Endothelial cell of umbilical vein (primary cell): ENCODE data around the gene KRT33B. TPM values are rescaled to one million over a fixed set of nuclear protein-coding genes. Genes with fewer than 3 reads are reported as not detected.

Source experiments
- BruUV-seq: library from RNA; stranded (reverse); fragments of 400-500 nt; replicated peaks from 2 replicates; lab custom pipeline; 2021; lab: Mats Ljungman, UMichigan
- CTCF ChIA-PET: fragments of 300-600, 350-600 bp; sonication (Branson Sonifier 250); formaldehyde crosslinking; loops from one replicate; lab custom pipeline; 2021; ENCODE audit warnings: antibody characterized with exemption, inconsistent platforms; lab: Charles Lee
- POLR2A ChIA-PET: fragments of 300-600, 350-600 bp; sonication (Branson Sonifier 250); formaldehyde crosslinking; loops from one replicate; lab custom pipeline; 2021; ENCODE audit warnings: antibody characterized with exemption, inconsistent platforms; lab: Charles Lee
- DNase-seq: peaks from one replicate; pipeline ENCODE4 v3.0.0-alpha.2; 2011; ENCODE audit warnings: low read depth, low spot score
- FAIRE-seq: peaks from 2 replicates; lab custom pipeline; 2011; peaks lifted over from hg19 to GRCh38; lab: Jason Lieb, UNC
- H2AFZ ChIP-seq: 2 replicates; pipeline ENCODE4 v1.6.0; 2012; ENCODE audit warnings: low read depth, low read length, control low read depth, inconsistent platforms
- H3K27ac ChIP-seq: 2 replicates; pipeline ENCODE4 v1.5.1; 2011; ENCODE audit warnings: low read depth, mild to moderate bottlenecking, control low read depth, low read length, moderate library complexity; ENCODE audit not compliant: insufficient read depth
- H3K27me3 ChIP-seq, 2 experiments: 2 replicates each; pipeline versions ENCODE4 v1.6.0 to v1.6.1; 2011; ENCODE audit warnings: low read length in 2 of 2, mixed read lengths in 1 of 2; ENCODE audit not compliant: control insufficient read depth in 2 of 2, insufficient read depth in 2 of 2
- H3K36me3 ChIP-seq, 2 experiments: 2 replicates in 1 of 2; 3 replicates in 1 of 2; pipeline ENCODE4 v1.5.1; 2011; ENCODE audit warnings: low read length in 2 of 2, mild to moderate bottlenecking in 1 of 2, moderate library complexity in 1 of 2; ENCODE audit not compliant: control insufficient read depth in 2 of 2, insufficient read depth in 2 of 2; ENCODE audit errors: extremely low read depth in 1 of 2
- H3K4me1 ChIP-seq: 3 replicates; pipeline ENCODE4 v1.5.1; 2011; ENCODE audit warnings: mild to moderate bottlenecking, low read length; ENCODE audit not compliant: control insufficient read depth, insufficient read depth; ENCODE audit errors: extremely low read depth
- H3K4me2 ChIP-seq: 2 replicates; pipeline ENCODE4 v1.6.1; 2011; ENCODE audit warnings: low read length, control low read depth, mixed read lengths; ENCODE audit not compliant: insufficient read depth
- H3K4me3 ChIP-seq, 3 experiments: fragments of 200-600 bp in 1 of 3; sonication (generic), shearing (Covaris generic) in 1 of 3; replicated peaks in 1 of 3; 2 replicates each; pipeline ENCODE4 v1.5.1; 2011 to 2016; ENCODE audit warnings: control low read depth in 3 of 3, low read length in 3 of 3, mild to moderate bottlenecking in 2 of 3, inconsistent platforms in 1 of 3, low read depth in 1 of 3, moderate library complexity in 1 of 3; ENCODE audit not compliant: insufficient read depth in 1 of 3
- H3K79me2 ChIP-seq: 2 replicates; pipeline ENCODE4 v1.6.0; 2012; ENCODE audit warnings: low read length, inconsistent platforms; ENCODE audit not compliant: control insufficient read depth, insufficient read depth
- H3K9ac ChIP-seq: replicated peaks from 2 replicates; pipeline ENCODE3; 2011; ENCODE audit warnings: low read length, control low read depth; ENCODE audit not compliant: insufficient read depth; ENCODE audit errors: extremely low read depth
- H3K9me1 ChIP-seq: replicated peaks from 3 replicates; pipeline ENCODE4 v1.6.0; 2011; ENCODE audit warnings: mild to moderate bottlenecking, low read length; ENCODE audit not compliant: control insufficient read depth, insufficient read depth; ENCODE audit errors: extremely low read depth
- H3K9me3 ChIP-seq: replicated peaks from 2 replicates; pipeline ENCODE4 v1.5.1; 2012; ENCODE audit warnings: low read length, inconsistent platforms; ENCODE audit not compliant: control insufficient read depth, insufficient read depth
- H4K20me1 ChIP-seq: replicated peaks from 2 replicates; pipeline ENCODE3; 2011; ENCODE audit warnings: mild to moderate bottlenecking, low read length; ENCODE audit not compliant: control insufficient read depth, insufficient read depth; ENCODE audit errors: extremely low read depth
- EZH2 ChIP-seq: IDR thresholded peaks from 2 replicates; pipeline ENCODE4 v1.6.1; 2012; ENCODE audit warnings: borderline replicate concordance, low read depth, mild to moderate bottlenecking, moderate library complexity, low read length, inconsistent platforms; ENCODE audit not compliant: severe bottlenecking
- FOS ChIP-seq: IDR thresholded peaks from 2 replicates; pipeline ENCODE4 v1.6.1; 2011; ENCODE audit warnings: mild to moderate bottlenecking, low read length, moderate library complexity, borderline replicate concordance; ENCODE audit not compliant: insufficient read depth
- GATA2 ChIP-seq: IDR thresholded peaks from 2 replicates; pipeline ENCODE4 v1.7.0; 2011; ENCODE audit warnings: low read depth, mild to moderate bottlenecking, moderate library complexity, mixed read lengths, low read length; ENCODE audit not compliant: insufficient read length, insufficient read depth
- JUN ChIP-seq: IDR thresholded peaks from 2 replicates; pipeline ENCODE4 v1.6.1; 2011; ENCODE audit warnings: borderline replicate concordance, low read depth; ENCODE audit not compliant: insufficient read length, insufficient read depth
- MYC ChIP-seq: IDR thresholded peaks from one replicate; pipeline ENCODE4 v1.6.1; 2011; ENCODE audit warnings: mild to moderate bottlenecking, low read depth, low read length
- POLR2A ChIP-seq: IDR thresholded peaks from 2 replicates; pipeline ENCODE4 v1.6.1; 2012; ENCODE audit warnings: low read depth, mild to moderate bottlenecking, control low read depth, low read length
- POLR2AphosphoS5 ChIP-seq: IDR thresholded peaks from 2 replicates; pipeline ENCODE4 v1.6.1; 2012; ENCODE audit warnings: low read depth, mild to moderate bottlenecking, control low read depth, low read length, moderate library complexity; ENCODE audit not compliant: insufficient read depth
- dilution Hi-C: fragments of 300-500 bp; cut with MboI; formaldehyde crosslinking; loops from one replicate; pipeline ENCODE4 v1.15.0; 2019; ENCODE audit warnings: low sequenced_read_pairs; ENCODE audit not compliant: extremely low pct_ligation_motif_present
- intact Hi-C: fragments of 100-400 bp; cut with micrococcal nuclease; formaldehyde crosslinking; loops from one replicate; pipeline ENCODE4 v1.10.0; 2022
- polyA plus RNA-seq, 4 experiments: library from polyadenylated mRNA; depleted of rRNA in 3 of 4; stranded (reverse) in 3 of 4; unstranded in 1 of 4; fragments of >200 nt; gene quantifications; 2 replicates each; pipeline versions ENCODE4 v1.2.1 to v1.2.3, GENCODE V29; 2011 to 2012; ENCODE audit warnings: missing spikeins in 1 of 4
- total RNA-seq: library from RNA; stranded (reverse); gene quantifications from 2 replicates; pipeline ENCODE4 v1.2.3, GENCODE V29; 2021
- TF ChIP-seq, protein P1 (sequence below), 2 donors: IDR thresholded peaks; 1 replicate in 1 of 2; 2 replicates in 1 of 2; pipeline ENCODE4 v1.5.1; 2011; ENCODE audit warnings: low read length in 2 of 2, mild to moderate bottlenecking in 2 of 2, moderate library complexity in 2 of 2, control low read depth in 1 of 2, inconsistent platforms in 1 of 2, low read depth in 1 of 2; ENCODE audit not compliant: insufficient read depth in 1 of 2; ENCODE audit errors: extremely low read depth in 1 of 2
- TF ChIP-seq, protein P2 (sequence below): IDR thresholded peaks from 2 replicates; pipeline ENCODE4 v1.6.1; 2011; ENCODE audit not compliant: insufficient read depth, insufficient read length

KRT33B gene
- total and polyA plus RNA-seq, 2 donors (not counting 3 experiments of a cell fraction or from before 2014, with no cell fraction given) = not detected

DNA sequence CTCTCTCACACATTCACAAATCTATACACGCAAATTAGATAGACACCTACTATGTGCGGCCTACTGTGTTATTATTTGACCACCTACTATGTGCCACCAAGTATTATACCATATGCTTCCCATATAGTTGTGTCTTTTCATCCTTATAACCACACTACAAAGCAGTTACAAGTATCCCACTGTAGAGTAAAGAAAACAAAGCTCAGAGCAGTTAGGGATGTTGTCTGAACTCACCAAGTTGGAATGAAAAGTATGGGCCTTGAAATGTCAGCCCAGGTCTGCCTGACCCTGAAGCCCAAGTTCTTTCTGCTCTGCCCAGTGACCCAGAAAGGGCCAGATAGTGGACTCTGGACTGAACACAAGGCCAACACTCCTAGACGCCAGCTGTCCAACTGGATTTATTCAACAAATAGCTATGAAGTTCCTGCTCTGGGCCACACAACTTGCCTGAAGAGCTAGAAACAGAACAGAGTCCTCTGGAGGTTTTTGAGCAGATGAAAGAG is 46.3 kb upstream of the KRT33B start:
- POLR2A ChIA-PET = no interaction called here
- H2AFZ ChIP-seq = no peak overlapping the region

More for the DNA sequence above, 46.3 kb upstream of the KRT33B start:
- FAIRE-seq (no peak), DNase-seq (no peak)
- TF ChIP-seq POLR2A (no peak), EZH2 (no peak), POLR2AphosphoS5 (no peak), MYC (no peak), GATA2 (no peak), FOS (no peak), JUN (no peak)
- TF ChIP-seq, protein P1, sequence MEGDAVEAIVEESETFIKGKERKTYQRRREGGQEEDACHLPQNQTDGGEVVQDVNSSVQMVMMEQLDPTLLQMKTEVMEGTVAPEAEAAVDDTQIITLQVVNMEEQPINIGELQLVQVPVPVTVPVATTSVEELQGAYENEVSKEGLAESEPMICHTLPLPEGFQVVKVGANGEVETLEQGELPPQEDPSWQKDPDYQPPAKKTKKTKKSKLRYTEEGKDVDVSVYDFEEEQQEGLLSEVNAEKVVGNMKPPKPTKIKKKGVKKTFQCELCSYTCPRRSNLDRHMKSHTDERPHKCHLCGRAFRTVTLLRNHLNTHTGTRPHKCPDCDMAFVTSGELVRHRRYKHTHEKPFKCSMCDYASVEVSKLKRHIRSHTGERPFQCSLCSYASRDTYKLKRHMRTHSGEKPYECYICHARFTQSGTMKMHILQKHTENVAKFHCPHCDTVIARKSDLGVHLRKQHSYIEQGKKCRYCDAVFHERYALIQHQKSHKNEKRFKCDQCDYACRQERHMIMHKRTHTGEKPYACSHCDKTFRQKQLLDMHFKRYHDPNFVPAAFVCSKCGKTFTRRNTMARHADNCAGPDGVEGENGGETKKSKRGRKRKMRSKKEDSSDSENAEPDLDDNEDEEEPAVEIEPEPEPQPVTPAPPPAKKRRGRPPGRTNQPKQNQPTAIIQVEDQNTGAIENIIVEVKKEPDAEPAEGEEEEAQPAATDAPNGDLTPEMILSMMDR (IDR thresholded peaks at IDR 0.05; ENCODE audit: extremely low read depth in 1 of 2, insufficient read depth in 1 of 2, low read depth in 1 of 2, low read length in 2 of 2) = no peak
- TF ChIP-seq, protein P2, sequence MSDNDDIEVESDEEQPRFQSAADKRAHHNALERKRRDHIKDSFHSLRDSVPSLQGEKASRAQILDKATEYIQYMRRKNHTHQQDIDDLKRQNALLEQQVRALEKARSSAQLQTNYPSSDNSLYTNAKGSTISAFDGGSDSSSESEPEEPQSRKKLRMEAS = no peak
- H3K4me1 ChIP-seq = no peaks in the 10 kb centered on the region
- CTCF ChIA-PET = interaction anchor here (1.3 kb wide), 1 partner anchor 132 kb away, joined by 5 read pairs; no protein-coding TSS in a partner anchor
- no peaks in the 10 kb centered on the region for H3K9me1 ChIP-seq
- BruUV-seq = no TSS peak
- no peak overlapping the region for H3K27ac ChIP-seq
- H4K20me1 ChIP-seq = no peaks in the 10 kb centered on the region
- no peak overlapping the region for H3K4me3 ChIP-seq
- H3K9me3 ChIP-seq = no peaks in the 10 kb centered on the region
- H3K36me3 ChIP-seq = no peaks in the 10 kb centered on the region
- no peak overlapping the region for H3K9ac ChIP-seq
- H3K27me3 ChIP-seq = peaks cover 0 to 4% of the 10 kb centered on the region in 2 experiments
- H3K4me2 ChIP-seq = no peak overlapping the region
- dilution Hi-C loops = no loop called here
- intact Hi-C loops = no loop called here
- H3K79me2 ChIP-seq = no peaks in the 10 kb centered on the region
